HG03520 (cell line): ENCODE results near the gene PHF19.
A peak's percentile ranks its signal among the peaks of the same experiment; 100 is the strongest.

Source experiments
- ATAC-seq: cut with Tn5 transposase; IDR thresholded peaks from one replicate; pipeline ENCODE4 v1.9.1; 2021; ENCODE audit warnings: mild to moderate bottlenecking, moderate library complexity; ENCODE audit not compliant: unreplicated experiment

Gene PHF19

DNA sequence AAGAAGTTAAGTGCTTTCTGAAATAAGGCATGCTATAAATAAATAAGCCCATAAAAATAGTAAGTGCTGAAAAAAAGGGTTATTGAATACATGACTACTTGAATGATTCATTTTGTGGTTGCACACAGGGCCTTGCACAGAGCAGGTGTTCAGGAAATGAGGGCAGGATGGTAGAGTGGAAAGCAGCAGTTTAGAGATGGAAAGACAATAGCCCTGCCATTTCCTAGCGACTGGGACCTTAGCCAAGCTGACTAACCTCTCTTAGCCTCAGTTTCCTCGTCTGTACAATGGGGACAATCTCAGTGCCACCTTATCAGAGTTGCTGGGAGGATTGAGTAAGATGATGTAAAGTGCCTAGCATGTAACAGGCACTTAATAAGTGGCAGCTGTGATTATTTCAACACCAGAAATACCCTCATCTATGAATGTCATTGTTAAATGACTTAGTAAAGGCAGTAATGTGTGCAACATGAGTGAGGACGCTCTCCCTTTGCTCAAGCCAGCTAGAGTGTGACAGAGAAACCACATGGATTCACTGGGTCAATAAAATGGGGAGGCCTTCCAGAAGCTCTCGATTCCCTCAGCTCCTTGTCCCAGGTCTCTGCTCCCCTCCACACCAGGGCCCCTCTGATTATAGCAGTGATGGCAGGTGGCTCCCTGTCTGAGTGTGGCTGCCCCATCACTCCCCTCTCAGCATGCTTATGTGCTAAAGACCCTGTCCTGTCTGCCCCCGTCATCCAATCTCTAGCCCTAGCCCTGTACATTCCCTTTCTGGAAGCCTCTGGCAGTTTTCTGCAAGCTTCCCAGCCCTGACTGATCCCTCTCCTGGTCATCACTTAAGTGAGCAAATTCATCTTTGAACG is 16.0 kb upstream of the PHF19 start:
- ATAC-seq: peak; percentile 67

DNA sequence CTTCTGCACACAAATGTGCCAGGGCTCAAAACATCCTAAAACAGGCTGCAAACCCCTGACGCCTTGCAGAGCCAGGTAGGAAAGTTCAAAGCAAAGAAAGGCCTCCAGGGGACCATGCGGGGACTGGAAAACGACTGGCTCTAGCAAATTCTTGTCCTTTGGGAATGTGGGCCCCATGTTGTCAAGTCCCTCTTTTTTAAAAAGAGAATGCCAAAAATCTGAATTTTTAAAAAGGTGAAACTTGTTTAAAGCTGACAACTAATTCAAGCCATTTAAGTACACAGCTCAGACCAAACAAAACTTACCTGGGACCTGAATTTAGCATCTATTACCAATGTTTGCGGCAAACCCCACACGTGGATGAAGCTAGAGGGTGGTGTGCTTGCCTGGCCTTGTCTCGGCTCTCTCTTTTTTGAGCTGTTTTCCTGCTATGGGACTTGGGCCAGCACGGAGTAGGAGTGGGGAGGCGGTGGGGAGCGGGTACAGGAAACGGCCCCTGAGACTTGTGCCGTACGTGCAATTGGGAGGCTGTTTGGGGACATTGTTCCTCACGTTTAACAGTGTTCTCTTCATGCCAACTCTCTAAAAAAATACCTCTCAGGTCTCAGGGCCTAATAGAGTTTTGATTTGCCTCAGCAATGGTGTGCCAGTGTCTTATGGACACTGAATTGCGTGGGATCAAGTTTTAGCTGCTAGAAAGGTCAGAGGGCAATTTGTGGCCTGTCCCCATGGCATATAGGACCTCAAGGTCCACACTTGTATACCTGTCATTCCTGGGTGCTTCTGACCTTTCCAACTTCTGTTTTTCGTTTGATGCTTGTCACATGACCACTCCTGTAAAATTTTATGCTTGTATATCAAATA is 15.1 kb upstream of the PHF19 start:
- peak; percentile 18 for ATAC-seq

DNA sequence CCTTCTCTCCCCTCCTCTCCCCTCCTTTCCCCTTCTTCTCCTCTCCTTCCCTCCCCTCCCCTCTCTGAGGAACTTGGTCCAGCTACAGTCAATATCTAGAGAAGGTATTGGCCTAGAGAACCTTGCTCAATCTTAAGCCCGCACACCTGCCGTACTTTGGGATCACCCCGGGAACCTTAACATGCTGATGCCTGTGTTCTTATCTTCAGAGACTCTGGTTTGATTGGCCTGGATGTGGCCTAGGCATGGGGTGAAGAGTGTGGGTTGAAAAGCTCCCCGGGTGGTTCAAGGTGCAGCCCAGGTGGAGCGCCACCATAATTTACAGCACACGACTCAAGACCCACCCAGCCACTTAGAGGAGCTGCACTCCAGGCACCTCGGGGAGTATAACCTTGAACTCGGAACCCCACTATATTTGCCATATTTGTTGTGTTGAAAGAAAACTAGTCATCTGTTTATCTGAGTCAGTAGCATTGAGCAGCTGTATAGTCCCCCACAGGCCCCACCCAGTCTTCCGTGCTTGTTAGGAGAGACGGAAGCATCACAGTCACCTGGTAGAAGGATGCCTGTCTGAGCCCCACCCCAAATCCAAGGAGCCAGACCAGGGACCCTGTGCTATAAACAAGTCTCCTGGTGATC is 14.4 kb upstream of the PHF19 start:
- no peak for ATAC-seq

DNA sequence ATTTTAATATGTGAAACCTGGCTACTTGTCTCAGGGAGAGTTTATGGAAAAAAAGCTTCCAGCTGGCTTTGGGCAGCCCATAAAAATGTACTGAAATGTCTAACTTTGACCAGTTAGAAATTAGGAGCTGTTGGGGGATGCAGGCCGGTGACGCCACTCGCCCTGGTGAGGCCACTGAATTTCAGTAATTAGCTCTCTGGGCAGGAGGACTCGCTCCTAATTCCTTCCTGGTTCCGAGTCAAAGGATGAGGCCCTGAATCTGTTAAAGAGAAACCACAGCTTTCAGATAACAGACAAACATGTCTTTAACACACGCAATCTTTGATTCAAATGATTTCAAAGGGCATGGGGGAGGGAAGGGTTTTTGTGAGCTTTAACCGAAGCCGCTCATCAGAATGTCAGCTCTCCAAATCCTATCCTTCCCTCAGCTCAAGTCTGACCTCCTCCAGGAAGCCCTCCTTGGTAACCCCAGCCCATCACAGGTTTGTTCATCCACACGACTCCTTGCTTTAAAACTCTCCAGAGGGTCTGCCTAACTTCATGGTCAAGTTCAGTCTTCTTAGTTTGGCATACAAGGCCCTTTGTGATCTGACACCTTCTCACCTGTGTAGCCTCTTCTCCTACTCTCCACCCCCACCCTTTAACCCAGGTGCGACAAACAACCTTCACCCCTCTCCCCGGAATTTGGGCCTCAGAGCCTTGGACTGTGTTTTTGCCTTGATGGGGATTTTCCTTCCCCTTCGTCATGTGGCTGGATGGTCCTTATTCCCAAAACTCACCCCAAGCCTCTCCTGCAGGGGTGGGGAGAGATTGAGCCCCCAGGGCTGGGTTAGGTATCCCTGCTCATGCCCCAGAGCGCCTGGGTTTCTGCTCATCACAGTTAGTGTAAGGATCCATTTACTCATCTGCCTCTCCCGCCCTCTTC is 13.6 kb upstream of the PHF19 start:
- no peak for ATAC-seq

DNA sequence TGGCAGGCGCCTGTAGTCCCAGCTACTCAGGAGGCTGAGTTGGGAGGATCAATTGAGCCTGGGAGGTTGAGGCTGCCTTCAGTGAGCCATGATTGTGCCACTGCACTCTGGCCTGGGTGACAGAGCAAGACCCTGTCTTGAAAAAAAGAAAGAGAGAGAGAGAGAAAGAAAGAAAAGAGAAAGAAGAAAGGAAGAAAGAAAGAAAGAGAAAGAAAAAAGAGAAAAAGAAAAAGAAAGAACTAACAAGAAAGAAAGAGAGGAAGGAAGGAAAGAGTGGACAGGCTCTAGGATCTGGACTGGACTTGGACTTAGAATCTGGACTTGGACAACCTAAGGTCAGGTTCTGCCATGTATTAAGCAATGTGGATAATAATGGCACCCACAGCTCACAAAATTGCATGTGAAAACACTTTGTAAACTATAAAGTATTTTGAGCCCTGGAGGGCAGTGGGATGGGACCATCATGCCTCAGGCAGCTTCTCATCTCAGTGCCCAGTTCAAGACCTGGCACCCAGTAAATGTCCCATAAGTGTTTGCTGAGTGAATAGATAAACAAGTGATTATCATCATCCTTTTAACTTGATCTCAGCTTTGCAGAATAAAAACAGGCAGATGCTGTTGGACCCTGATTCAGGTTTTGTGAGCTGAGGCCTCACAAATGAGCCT is 12.8 kb upstream of the PHF19 start:
- no peak for ATAC-seq

DNA sequence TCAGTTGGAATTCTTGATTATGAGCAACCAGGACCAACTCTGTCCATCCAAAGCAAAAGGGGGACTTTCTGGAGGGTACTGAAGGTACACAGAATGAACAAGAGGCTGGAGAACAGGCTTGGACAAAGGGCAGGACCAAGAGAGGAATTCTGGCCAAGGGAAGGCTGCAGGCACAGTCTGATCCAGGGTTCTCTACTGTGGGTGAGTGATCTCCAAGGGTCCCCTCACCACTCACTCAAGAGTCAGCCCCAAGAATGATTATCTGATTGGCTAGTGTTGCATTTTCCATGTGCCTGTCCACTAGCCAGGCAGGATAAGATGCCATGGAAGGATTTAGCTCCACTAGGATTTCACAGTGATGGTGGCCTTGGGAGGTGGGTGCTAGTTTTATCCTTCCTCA is 11.6 kb upstream of the PHF19 start:
- no peak for ATAC-seq

DNA sequence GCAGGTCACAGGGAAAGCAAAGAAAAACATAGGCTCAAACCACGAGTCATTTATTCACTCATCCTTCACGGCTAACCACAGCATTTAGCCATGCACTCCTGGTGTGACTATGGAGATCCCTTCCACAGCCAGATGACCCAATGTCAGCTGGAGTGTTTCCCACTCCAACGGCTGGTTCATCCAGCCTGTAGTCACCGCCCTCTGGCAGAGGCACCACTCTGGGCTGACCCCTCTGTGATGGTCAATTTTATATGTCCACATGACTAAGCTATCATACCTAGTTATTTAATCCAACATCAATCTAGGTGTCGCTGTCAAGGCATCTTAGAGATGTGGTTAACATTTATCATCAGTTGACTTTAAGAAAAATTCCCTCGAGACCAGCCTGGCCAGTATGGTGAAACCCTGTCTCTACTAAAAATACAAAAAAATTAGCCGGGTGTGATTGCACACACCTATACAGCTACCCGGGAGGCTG is 9.5 kb upstream of the PHF19 start:
- no peak for ATAC-seq

DNA sequence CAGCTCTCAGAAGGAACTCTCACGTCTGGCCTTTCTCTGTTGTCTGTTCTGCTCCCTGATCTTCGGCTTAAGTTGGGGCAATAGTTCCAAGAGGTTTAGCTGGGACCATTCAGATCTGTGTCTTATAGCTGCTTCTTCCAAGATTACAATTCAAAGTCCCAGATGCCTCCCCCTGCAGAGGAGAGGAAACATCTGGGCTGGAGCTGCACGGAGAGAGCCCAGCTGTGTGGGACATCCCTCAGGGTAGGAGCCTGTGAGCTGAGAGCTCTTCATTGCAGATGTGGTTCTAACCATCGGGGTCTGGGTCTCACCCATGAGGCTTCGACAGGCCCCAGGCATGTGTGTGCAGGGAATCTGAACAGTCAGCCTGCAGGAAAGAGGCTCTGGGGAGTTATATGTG is 9.0 kb upstream of the PHF19 start:
- ATAC-seq: no peak

DNA sequence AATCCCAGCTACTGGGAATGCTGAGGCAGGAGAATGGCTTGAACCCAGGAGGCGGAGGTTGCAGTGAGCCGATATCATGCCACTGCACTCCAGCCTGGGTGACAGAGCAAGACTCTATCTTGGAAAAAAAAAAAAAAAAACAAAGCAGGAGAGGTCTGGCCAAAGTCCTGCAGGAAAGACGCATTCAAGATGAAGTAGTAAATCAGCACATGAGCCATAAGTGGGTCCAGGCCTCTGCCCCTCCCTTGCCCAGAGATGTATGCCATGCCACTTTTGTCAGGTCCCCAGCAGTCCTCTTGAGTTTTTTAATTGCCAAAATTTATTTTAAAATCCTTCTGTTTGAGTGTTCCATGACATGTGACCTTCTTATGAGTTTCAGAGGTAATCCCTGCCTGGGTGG is 8.5 kb upstream of the PHF19 start:
- ATAC-seq: no peak

DNA sequence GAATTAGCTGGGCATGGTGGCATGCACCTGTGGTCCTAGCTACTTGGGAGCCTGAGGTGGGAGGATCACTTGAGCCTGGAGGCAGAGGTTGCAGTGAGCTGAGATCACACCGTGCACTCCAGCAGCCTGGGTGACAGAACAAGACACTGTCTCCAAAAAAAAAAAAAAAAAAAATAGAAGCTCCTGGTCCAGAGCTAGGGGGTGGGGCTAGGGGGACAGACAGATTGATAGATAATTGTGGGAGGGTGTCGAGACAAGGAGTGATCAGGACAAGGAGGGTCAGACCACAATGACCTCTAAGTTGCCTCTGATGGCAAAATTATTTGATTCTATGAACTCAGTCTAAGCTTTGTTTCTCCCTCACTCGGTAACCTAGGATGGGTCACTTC is 6.6 kb upstream of the PHF19 start:
- no peak for ATAC-seq

DNA sequence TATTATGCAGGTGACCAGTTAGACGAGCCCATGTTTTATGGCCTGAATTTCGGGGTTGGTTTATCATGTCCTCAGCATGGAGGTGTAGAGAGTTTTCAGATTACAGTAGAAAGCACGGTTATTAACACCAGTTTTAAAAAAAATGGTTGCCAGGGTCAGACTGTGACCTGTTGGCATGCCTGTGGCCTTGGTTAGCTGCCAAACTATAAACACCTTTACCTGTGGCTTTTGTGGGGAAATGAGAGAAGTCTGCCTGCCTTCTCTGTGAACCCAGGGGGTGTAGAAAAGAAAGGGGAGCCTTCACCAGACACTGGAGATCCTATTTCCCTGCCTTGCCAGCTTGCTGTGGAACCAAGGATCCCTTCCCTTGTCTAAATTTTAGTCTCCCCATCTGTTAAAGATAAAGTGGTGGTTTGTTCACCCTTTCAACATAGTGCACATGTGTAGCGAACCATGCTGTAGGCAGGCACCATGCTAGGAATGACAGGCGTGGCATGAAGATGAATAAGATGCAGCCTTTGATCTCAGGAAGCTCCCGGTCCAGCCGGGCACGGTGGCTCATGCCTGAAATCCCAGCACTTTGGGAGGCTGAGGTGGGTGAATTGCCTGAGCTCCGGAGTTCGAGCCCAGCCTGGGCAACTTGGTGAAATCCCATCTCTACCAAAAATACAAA is 6.1 kb upstream of the PHF19 start:
- ATAC-seq: no peak

DNA sequence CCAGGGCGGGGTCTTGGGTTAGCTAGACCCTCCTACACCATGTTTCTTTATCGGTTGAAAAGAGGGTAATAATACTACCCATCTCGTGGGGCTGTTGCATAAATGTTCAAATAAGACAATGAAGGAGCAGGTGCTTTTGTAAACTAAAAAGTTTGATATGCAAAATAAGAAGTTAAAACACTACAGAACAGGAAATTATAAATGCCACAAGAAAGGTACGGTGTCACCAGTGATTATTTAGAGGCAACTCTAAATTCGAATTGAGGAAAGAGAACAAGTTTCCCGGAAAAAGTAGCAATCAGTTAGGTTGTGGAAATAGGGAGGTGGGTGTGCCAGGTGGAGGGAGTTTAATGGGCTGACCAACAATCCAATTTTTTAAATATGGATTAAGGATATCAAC is 2.5 kb upstream of the PHF19 start:
- ATAC-seq: no peak

DNA sequence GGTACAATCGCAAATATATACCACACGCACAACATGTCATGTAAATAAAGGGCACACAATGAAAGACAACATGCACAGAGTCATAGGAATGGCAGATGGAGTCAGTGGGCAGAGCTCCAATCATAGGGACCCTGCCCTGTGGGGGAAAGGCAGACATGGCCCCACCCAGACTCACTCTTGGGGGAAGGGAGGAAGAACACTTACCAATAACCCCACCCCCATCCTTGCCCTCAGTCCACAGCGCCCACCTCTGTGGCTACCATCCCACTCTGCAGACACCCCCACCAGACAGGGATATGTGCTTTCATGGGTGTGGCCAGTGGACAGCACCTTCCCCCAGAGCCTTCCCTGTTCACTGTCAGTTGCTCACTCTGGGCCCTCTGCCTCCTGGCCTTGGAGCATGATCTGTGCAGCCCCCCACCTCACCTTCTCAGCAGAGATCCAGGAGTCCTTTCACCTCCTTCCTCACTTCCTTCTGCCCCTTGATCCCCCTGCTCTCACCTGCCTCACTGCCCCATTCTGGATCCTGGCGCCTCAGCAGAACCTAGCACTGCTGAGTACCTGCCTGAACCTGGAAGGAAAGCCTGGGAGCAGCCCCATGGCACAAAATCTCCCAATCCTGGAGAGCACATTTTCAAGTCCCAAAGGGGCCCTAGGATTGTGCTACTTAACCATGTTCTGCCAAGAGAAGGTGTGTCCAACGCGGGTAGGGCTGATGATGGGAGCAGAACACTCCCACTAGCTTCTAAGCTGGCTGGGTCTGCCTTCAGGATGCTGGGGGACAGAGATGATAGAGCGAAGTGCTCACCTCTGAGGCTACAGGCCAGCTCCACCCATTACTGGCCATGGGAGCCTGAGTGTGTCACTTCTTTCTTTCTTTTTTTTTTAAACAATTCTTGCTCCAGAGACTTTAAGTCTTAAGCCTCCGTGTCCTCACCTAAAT is 1.5 kb upstream of the PHF19 start:
- no peak for ATAC-seq

DNA sequence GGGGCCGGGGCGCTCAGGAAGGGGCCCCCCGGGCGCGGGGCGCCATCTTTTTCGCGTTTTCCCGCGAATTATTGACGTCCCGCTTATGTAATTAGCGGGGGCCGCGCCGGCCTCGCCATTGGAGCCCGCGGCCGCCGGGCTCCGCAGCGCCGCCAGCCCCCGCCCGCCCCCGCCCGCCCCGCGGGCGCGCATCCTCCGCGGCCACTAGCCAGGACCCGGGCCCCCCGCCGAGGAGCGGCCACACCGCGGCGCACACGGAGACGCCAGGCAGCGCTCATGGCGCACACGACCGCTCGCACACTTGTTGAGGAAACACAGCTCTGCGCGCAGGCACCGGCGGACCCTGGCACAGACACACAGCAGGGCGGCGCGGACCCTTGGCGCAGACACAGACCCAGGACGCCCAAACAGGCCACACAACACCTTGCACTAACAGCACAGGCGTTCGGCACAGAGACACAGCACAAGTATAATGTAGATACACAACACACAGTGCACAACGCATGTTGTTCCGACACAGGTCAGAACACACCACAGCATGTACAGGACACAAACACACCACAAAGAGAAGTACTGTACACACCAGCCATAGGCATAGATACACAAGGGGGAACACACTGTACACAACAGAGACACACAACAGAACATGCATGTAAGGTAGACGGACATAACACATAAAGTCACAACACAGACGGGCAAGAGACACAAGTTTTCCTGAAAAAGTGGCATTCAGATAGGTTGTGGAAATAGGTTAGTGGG is 467 bp upstream of the PHF19 start:
- peak; percentile 35 for ATAC-seq

DNA sequence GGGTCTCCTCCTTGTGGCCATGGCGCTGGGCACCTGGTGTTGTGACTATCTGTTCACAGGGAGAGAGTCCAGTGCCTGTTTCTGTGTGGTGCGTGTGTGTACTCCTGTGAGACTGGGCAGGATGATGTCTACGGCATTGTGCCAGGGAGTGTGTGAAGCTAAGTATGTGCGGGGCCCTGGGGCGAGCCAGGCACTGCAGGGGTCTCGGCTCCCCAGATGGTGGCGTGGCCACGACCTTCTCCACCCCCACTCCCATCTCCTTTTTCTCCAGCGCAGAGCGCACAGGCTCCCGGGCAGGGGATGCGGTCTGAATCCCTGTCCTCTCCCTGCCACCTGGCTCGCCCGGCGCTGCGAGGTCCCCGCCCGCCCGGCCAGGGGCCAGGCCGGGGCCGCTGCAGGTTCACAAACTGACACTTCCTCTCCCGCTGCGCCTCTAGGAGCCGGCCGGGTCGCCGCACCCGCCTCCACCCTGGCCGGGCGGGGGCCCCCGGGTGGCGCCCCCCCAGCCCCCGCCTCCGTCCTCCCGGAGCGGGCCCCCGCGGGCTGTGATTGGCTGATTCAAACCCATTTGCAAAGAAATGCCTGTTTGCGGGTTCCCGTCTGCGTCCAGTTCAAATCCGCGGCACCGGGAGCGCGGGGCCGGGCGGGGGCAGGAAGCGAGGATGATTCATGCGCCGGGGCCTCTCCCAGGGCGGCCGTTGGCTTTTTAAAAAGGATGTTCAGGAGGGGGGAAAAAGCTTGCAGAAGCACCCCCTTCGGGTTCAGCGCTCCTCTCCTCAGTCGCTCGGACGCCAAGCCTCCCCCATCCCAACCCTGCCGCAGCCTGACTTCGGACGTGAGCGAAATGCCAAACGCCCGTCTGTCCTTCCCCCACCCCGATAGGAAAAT is 790 bp downstream of the PHF19 start:
- peak; percentile 47 for ATAC-seq

DNA sequence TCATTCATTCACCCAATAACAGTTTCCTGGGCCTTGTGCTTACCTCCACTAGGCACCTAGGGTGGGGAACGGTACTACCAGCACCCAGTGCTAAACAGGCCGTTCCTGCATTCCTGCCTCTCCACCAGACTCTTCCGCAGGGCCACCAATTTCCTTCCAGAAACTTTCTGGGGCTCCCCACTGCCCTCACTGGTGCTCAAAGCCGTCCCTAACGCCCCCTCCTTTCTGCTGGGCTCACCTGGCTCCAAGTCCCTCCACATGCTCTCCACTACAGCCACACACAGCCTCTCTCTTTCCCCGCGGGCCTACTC is 1.4 kb downstream of the PHF19 start:
- ATAC-seq: no peak

DNA sequence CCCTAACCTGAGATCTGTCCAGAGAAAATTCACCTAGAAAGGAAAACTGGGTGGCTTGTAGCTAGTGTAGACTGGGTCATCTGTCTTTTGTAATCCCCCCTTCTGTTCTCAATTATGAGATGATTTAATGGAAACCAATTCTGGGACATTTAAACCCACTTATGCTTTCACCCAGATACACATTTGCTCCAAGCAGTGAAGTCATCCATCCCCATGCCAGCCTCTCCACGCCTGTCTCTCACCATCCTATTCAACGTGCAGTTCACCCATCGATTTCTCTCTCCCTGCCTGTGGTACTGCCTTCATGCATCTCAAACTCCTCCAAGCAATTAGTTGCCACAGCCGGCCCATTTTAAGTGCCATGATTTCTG is 1.8 kb downstream of the PHF19 start:
- no peak for ATAC-seq
